Ascending aorta (tissue), 2 donors: ENCODE data around the gene RTN4RL2. TPM values are rescaled to one million over a fixed set of nuclear protein-coding genes. Genes with fewer than 3 reads are reported as not detected.

Experiments
- DNase-seq, 2 donors: peaks; one replicate each; pipeline ENCODE4 v3.0.0-alpha.2; 2019; ENCODE audit warnings: low spot score in 2 of 2
- H3K27ac ChIP-seq, 2 donors: fragments of 200-600 bp; sonication (generic); one replicate each; pipeline ENCODE4 v1.5.1; 2016 to 2017; ENCODE audit warnings: mild to moderate bottlenecking in 1 of 2
- H3K27me3 ChIP-seq: fragments of 200-600 bp; sonication (generic); one replicate; pipeline ENCODE4 v1.5.1; 2017
- H3K36me3 ChIP-seq, 2 donors: fragments of 200-600 bp; sonication (generic); one replicate each; pipeline ENCODE4 v1.5.1; 2016
- H3K4me1 ChIP-seq, 2 donors: fragments of 200-600 bp; sonication (generic); one replicate each; pipeline ENCODE4 v1.5.1; 2016 to 2017; ENCODE audit warnings: mild to moderate bottlenecking in 1 of 2
- H3K4me3 ChIP-seq, 2 donors: fragments of 200-600 bp; sonication (generic); one replicate each; pipeline ENCODE4 v1.5.1; 2016 to 2017; ENCODE audit warnings: mild to moderate bottlenecking in 1 of 2
- H3K9me3 ChIP-seq, 2 donors: fragments of 200-600 bp; sonication (generic); one replicate each; pipeline ENCODE4 v1.5.1; 2016
- intact Hi-C: fragments of 100-400 bp; cut with DNase I; formaldehyde crosslinking; loops from one replicate; pipeline ENCODE4 v1.15.1; 2023
- total RNA-seq: library from RNA; depleted of rRNA; stranded (reverse); fragments of >200 nt; gene quantifications from one replicate; pipeline ENCODE4 v1.1.0, GENCODE V29; 2016
- TF ChIP-seq, protein P1 (sequence below), 3 experiments: fragments of 200-600 bp in 2 of 3; fragments of 450-650 bp in 1 of 3; sonication (generic) in 2 of 3; IDR thresholded peaks; one replicate each; pipeline ENCODE4 v1.5.1; 2016 to 2019; ENCODE audit warnings: antibody characterized with exemption in 3 of 3, mild to moderate bottlenecking in 1 of 3, moderate library complexity in 1 of 3

The RTN4RL2 gene
- total RNA-seq, 1 donor from 2014 or later, result 0.64 TPM

DNA sequence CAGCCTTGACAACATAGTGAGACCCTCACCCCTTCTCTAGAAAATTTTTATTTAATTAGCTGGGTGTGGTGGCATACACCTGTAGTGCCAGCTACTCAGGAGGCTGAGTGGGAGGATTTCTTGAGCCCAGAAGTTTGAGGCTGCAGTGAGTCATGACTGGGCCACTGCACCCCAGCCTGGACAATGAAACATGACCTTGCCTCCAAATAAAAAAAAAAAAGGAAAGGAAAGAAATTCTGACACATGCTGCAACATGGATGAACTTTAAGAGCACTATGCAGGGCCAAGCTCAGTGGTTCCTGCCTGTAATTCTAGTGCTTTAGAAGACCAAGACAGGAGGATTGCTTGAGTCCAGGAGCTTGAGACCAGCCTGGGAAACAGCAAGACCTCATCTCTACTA, 42.2 kb upstream of the RTN4RL2 start:
- TF ChIP-seq, protein P1, sequence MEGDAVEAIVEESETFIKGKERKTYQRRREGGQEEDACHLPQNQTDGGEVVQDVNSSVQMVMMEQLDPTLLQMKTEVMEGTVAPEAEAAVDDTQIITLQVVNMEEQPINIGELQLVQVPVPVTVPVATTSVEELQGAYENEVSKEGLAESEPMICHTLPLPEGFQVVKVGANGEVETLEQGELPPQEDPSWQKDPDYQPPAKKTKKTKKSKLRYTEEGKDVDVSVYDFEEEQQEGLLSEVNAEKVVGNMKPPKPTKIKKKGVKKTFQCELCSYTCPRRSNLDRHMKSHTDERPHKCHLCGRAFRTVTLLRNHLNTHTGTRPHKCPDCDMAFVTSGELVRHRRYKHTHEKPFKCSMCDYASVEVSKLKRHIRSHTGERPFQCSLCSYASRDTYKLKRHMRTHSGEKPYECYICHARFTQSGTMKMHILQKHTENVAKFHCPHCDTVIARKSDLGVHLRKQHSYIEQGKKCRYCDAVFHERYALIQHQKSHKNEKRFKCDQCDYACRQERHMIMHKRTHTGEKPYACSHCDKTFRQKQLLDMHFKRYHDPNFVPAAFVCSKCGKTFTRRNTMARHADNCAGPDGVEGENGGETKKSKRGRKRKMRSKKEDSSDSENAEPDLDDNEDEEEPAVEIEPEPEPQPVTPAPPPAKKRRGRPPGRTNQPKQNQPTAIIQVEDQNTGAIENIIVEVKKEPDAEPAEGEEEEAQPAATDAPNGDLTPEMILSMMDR (IDR thresholded peaks at IDR 0.05), result no peak
- H3K36me3 ChIP-seq, result peaks cover 56 to 91% of the 10 kb centered on the region in 2 donors
- no peak for DNase-seq
- H3K9me3 ChIP-seq, result no peaks in the 10 kb centered on the region
- intact Hi-C loops, result no loop called here
- H3K4me3 ChIP-seq, result no peak overlapping the region
- no peak overlapping the region for H3K27ac ChIP-seq
- H3K4me1 ChIP-seq, result no peaks in the 10 kb centered on the region
- H3K27me3 ChIP-seq, result no peaks in the 10 kb centered on the region

DNA sequence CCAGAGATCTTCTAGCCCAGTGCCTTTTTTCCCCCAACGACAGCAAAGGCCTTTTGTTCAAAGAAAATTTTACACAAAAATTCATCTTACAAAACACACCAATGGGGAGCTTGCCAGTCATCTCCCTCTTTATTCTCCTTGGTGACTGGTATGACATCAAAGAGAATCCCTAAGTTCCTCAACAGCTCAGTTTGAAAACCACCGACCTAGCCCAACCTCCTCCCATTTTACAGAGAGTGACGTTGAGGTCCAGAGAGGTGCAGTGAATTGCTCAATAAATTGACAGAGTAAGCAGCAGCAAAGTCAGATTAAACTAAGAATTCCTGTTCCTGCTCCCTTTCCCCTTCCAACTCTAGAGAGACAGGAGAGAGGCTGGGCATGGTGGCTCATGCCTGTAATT, 41.2 kb upstream of the RTN4RL2 start:
- Histone ChIP-seq H3K27me3 (no peaks in the 10 kb centered on the region), H3K4me3 (no peak overlapping the region), H3K27ac (no peak overlapping the region), H3K9me3 (no peaks in the 10 kb centered on the region), H3K36me3 (peaks cover 45 to 85% of the 10 kb centered on the region in 2 donors), H3K4me1 (peaks cover 0 to 5% of the 10 kb centered on the region in 2 donors)
- intact Hi-C loops, result no loop called here
- DNase-seq, result no peak
- TF ChIP-seq, protein P1 (IDR thresholded peaks at IDR 0.05), result no peak

DNA sequence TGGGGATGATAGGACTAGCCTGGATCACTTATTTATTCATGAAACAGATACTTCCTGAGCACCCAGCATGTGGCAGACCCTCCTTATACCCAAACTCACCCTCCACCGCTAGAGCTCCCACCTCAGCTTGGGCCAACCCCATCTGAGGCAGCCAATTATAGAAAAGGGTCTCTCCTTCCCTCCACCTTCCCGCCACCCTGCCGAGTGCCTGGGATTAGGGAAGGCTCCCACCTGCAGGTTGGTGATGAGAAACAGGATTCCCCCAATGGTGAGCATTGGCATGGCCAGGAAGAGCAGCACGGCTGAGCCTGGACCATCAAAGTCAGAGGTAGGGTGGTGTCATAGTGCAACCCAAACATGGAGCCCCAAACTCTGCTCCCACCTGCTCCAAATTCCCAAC, 39.3 kb upstream of the RTN4RL2 start:
- no peaks in the 10 kb centered on the region for H3K9me3 ChIP-seq
- TF ChIP-seq, protein P1 (IDR thresholded peaks at IDR 0.05), result no peak
- DNase-seq, result no peak
- H3K27ac ChIP-seq, result no peak overlapping the region
- H3K4me3 ChIP-seq, result no peak overlapping the region
- peaks cover 28 to 66% of the 10 kb centered on the region in 2 donors for H3K36me3 ChIP-seq
- no peaks in the 10 kb centered on the region for H3K27me3 ChIP-seq
- H3K4me1 ChIP-seq, result peaks cover 11 to 24% of the 10 kb centered on the region in 2 donors
- intact Hi-C loops, result no loop called here

DNA sequence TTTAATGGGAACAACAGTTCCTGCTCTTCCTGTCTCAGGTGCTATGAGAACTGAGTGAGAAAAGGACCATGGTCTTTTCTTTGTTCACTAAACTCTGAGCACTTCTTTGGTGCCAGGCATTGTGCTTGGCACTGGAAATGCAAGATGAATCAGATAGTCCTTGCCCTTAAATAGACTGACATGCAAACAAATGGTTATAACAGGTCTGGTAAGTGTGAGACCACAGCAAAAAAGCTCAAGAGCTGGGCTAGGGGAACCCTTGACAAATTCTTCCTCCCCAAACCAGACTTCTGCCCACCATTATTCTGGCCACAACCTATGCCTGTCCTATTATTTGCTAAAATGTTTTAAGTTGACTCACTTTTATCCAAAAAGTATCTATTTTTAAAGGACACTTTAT, 38.5 kb upstream of the RTN4RL2 start:
- Histone ChIP-seq H3K9me3 (no peaks in the 10 kb centered on the region), H3K27ac (no peak overlapping the region), H3K4me1 (peaks cover 17 to 31% of the 10 kb centered on the region in 2 donors), H3K36me3 (peaks cover 21 to 59% of the 10 kb centered on the region in 2 donors), H3K27me3 (no peaks in the 10 kb centered on the region), H3K4me3 (no peak overlapping the region)
- DNase-seq, result no peak
- intact Hi-C loops, result no loop called here
- TF ChIP-seq, protein P1 (IDR thresholded peaks at IDR 0.05), result no peak

DNA sequence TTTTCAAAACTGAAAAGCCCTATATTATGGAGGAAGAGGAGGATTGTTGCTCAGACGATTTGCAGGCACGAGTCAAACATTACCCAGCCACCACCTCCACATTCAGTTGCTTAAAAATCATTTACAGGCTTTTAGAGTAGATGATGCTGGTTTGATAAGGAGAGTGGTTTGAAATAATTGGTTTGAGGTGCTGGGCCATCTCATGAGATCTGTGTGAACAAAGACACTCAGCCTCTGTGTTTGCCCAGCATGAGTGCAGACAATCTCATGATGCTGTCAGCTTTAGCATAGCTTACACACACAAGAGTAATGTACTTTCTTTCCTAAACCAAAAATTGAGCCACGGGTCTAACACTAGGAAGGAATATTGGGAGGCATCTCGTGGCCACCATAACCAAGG, 37.7 kb upstream of the RTN4RL2 start:
- peaks cover 18 to 38% of the 10 kb centered on the region in 2 donors for H3K4me1 ChIP-seq

More for the DNA sequence above, 37.7 kb upstream of the RTN4RL2 start:
- intact Hi-C loops, result no loop called here
- no peak for DNase-seq
- H3K36me3 ChIP-seq, result peaks cover 12 to 50% of the 10 kb centered on the region in 2 donors
- H3K4me3 ChIP-seq, result no peak overlapping the region
- TF ChIP-seq, protein P1 (IDR thresholded peaks at IDR 0.05), result no peak
- H3K9me3 ChIP-seq, result no peaks in the 10 kb centered on the region
- no peak overlapping the region for H3K27ac ChIP-seq
- no peaks in the 10 kb centered on the region for H3K27me3 ChIP-seq
